GM12865 (cell line): ENCODE measurements around the gene CINP.

ENCODE experiments used
- DNase-seq: peaks from one replicate; pipeline ENCODE4 v3.0.0; 2010; ENCODE audit warnings: low read depth
- H3K4me3 ChIP-seq: 2 replicates; pipeline ENCODE4 v1.5.1; 2011; ENCODE audit warnings: mild to moderate bottlenecking, low read depth, low read length, control low read depth
- TF ChIP-seq, protein P1 (sequence below): IDR thresholded peaks from 2 replicates; pipeline ENCODE4 v1.5.1; 2011; ENCODE audit warnings: low read length, control low read depth, low read depth, inconsistent platforms; ENCODE audit not compliant: insufficient read depth; ENCODE audit errors: missing control alignments

Gene CINP

DNA sequence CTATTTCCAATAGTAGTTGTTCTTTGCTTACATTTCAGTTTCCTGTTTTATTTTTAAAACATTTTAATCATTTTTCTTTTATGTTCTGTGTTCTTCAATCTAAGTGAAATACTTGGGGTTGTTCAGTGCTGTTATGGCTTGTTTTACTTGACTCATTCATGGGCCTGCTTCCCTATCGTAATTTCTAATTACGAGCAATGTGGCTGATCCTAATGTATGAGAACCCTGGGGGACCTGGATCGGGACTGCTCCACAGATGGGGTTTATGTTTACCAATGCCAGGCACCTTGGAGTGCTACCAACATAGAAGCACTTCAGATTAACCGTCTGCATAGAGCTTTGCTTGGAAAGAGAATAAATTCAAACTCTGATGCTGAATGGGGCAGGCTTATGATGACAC is 29.8 kb upstream of the CINP start:
- TF ChIP-seq, protein P1, sequence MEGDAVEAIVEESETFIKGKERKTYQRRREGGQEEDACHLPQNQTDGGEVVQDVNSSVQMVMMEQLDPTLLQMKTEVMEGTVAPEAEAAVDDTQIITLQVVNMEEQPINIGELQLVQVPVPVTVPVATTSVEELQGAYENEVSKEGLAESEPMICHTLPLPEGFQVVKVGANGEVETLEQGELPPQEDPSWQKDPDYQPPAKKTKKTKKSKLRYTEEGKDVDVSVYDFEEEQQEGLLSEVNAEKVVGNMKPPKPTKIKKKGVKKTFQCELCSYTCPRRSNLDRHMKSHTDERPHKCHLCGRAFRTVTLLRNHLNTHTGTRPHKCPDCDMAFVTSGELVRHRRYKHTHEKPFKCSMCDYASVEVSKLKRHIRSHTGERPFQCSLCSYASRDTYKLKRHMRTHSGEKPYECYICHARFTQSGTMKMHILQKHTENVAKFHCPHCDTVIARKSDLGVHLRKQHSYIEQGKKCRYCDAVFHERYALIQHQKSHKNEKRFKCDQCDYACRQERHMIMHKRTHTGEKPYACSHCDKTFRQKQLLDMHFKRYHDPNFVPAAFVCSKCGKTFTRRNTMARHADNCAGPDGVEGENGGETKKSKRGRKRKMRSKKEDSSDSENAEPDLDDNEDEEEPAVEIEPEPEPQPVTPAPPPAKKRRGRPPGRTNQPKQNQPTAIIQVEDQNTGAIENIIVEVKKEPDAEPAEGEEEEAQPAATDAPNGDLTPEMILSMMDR, result no peak
- H3K4me3 ChIP-seq, result no peak overlapping the region
- no peak for DNase-seq

DNA sequence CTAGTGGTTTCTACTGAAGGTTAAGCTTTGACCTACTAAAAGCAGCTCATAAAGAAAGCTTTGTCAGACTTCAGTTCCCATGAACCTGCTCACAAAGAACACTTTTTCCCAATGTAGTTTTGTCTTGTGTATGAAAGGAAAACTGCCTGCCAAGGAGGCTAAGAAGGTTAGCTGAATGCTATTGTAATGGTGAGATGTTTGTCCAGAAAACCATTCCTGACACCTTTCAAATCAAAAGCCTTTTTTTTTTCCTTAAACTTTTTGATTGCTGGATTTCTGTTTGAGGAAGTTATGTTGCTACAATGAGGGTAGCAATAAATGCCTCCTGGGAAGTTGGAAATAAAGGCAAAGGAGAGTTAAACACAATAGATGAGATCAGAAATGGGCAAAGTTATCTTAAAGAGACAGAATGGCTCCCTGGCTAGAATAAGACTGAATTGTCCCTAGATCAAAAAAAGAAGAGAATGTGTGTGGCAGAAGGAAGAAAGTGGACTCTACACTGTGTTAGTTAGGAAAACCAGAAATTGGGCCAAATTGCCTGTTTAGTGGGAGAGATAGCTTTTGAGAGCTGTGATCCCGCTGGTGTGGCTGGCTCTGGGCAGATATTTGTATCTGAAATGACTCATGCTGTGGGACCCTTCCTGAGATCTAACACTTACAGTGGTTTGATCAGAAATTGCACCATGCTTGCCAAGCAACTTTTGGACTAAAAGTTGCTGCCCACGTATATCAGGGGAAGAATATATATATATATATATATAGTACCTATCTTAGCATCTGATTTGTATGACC is 27.6 kb upstream of the CINP start:
- TF ChIP-seq, protein P1, result no peak
- DNase-seq, result no peak
- no peak overlapping the region for H3K4me3 ChIP-seq

DNA sequence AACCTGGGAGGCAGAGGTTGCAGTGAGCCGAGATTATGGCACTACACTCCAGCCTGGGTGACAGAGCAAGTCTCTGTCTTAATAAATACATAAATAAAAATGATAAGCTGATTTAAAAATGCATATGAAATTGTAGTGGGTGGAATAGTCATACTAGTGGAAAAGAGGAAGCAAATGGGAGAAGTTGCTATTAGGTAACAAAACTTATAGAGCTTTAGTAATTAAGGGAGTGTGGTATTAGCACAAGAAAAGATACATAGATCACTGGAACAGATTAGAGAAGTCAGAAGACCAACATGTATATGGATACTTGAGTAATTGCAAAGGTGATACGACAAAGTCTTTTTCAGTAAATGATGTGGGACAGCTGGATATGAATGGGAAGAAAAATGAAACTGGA is 26.6 kb upstream of the CINP start:
- no peak for DNase-seq
- no peak overlapping the region for H3K4me3 ChIP-seq
- TF ChIP-seq, protein P1, result no peak

DNA sequence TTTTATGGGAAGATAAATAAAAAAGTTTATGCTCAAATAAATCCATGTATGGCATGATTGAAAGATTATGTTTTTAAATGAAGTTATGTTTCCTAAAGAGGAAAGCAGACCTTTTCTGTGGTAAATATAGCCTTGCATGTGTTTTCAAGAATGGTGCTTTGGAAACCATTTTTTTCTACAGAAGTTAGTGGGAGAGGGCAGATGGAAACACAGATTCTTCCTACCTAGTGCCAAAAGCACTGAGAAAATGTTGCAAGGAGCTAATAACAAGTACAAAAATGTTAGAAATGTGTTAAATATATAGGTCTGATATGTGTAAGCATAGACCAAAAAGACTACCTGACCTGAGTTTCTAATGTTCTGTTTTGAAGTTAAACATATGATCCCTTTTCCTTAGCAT is 24.4 kb upstream of the CINP start:
- TF ChIP-seq, protein P1, result no peak
- H3K4me3 ChIP-seq, result no peak overlapping the region
- DNase-seq, result no peak

DNA sequence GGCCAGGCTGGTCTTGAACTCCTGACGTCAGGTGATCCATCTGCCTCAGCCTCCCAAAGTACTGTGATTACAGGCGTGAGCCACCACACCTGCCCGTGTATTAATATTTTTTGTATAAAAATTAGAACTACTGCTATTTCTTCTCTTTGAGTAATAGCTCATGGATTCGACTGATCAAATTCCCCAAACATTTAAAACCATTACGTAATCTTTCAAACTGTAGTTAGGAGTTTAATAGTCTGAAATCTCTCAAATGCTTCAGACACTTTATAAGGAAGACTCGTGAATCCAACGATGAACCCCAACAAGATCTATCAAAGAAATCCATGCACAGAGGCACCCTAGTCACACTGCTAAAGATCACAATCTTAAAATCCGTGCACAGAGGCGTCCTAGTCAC is 16.1 kb upstream of the CINP start:
- no peak overlapping the region for H3K4me3 ChIP-seq
- no peak for DNase-seq
- TF ChIP-seq, protein P1, result no peak

DNA sequence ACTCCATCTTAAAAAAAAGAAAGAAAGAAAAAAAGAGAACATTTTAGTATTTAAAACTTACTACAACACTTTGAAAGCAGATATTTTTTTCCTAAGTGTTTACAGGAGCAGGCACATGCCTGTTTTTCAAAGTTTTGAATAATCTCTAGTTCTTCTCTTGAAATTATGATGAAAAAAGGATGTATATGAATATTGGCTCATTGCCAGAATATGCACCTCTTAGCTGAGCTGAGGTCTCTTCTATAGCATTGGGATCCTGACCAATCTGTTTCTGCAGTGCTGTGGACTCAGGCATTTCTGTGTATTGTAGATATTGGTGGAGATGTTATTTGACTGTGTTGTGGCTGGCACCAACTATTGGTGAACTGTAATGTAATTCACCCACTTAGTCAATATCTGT is 15.0 kb upstream of the CINP start:
- no peak for DNase-seq
- TF ChIP-seq, protein P1, result no peak
- H3K4me3 ChIP-seq, result no peak overlapping the region

DNA sequence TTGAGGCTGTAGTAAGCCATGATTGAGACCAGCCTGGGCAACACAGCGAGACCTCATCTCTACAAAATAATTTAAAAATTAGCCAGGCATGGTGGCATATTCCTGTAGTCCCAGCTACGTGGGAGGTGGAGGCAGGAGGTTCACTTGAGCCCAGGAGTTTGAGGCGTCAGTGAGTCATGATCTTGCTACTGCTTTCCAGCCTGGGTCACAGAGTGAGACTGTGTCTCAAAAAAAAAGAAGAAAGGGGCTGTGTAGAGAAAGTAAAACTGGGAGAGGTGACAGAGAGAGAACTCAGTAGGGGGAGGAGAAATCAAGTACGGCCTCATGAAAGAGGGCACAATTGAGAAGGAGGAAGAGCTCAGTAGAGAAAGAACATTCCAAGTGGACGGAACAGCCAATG is 12.4 kb upstream of the CINP start:
- TF ChIP-seq, protein P1, result no peak
- peak; percentile 41 for DNase-seq
- H3K4me3 ChIP-seq, result no peak overlapping the region
